ENCODE data around the gene PPFIA4.

Gene PPFIA4

GRCh38 chr1:203072911-203073310 lies 46.6 kb downstream of the PPFIA4 start:
- no peak overlapping the region for H3K4me3 ChIP-seq (ENCODE audit: low read length)
- TF ChIP-seq ZNF274 (IDR thresholded peaks at IDR 0.05; ENCODE audit: low read depth, low read length): no peak

DNA sequence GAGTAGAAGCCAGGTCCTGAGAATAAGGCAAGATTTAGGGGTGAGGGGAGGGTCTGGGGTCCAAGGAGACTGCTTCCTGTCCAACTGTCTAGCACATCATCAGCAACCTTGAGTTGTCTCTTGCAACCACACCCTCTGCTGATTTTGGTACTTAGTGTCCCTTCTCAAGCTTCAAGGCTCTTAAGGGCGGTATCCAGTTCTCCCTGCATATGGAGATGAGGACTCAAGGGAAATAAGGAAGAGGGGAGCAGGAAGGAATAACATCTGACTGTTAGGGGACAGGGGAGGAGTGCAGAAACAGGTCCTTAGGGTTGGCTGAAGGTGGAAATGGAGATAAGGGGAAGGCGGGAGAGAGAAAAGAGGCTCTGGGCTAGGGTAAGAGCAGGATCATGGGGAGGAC lies 47.2 kb downstream of the PPFIA4 start:
- H3K4me3 ChIP-seq (ENCODE audit: low read length): no peak overlapping the region
- TF ChIP-seq ZNF274 (IDR thresholded peaks at IDR 0.05; ENCODE audit: low read depth, low read length): no peak

GRCh38 chr1:203074610-203075009 lies 48.3 kb downstream of the PPFIA4 start:
- H3K4me3 ChIP-seq (ENCODE audit: low read length): no peak overlapping the region
- no peak for TF ChIP-seq ZNF274 (IDR thresholded peaks at IDR 0.05; ENCODE audit: low read depth, low read length)

- TF ChIP-seq ZNF274 (IDR thresholded peaks at IDR 0.05; ENCODE audit: low read depth, low read length): no peak
- H3K4me3 ChIP-seq (ENCODE audit: low read length): peak overlapping the region; percentile 11; the same call in 1 of the 2 replicates
These were observed 49.1 kb downstream of the PPFIA4 start for GRCh38 chr1:203075236-203076030.

DNA sequence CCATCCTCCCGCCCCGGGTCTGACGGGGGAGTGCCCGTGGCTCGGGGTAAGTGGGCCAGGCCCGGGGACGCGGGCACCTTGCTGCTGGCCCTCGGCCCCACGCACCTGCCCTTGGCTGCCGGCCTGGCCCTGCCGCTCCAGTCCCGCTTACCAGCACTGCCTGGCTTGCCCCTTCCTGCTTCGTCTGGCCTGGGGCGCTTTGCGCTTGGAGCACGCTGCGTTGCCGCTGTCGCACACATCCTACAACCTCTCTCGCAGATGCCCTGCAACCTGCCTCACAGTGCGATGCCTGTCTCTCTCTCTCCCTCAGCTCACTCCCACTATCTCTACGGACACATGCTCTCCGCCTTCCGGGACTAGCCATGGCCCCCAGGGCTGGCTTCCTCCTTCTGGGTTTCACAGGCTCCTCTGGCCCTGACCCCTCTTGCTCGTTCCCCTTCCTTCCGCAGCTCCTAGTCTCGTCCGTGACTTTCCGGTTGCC lies 49.8 kb downstream of the PPFIA4 start:
- no peak for TF ChIP-seq ZNF274 (IDR thresholded peaks at IDR 0.05; ENCODE audit: low read depth, low read length)
- H3K4me3 ChIP-seq (ENCODE audit: low read length): no peak overlapping the region; the same call in 1 of the 2 replicates

GRCh38 chr1:203077367-203077766 lies 51.1 kb downstream of the PPFIA4 start:
- no peak for TF ChIP-seq ZNF274 (IDR thresholded peaks at IDR 0.05; ENCODE audit: low read depth, low read length)
- H3K4me3 ChIP-seq (ENCODE audit: low read length): no peak overlapping the region

DNA sequence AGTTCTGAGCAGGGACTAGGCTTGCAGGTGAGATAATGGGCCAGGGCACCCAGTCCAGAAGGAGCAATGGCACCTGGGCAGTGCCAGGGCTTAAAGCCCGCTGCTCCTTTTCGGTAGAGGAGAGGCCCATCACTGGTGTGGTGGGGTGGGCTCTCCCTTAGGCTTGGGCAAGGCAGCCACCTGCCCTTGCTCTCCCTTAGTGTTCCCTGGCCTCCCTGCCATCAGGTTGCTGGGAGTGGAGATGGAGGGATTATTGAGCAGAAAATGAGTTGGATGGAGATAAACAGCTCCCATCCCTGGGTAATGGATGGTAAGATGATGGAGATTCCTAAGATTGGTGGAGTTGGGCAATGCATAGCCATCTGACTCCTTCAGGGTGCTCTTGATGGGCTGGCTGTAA lies 51.7 kb downstream of the PPFIA4 start:
- no peak overlapping the region for H3K4me3 ChIP-seq (ENCODE audit: low read length)
- no peak for TF ChIP-seq ZNF274 (IDR thresholded peaks at IDR 0.05; ENCODE audit: low read depth, low read length)

DNA sequence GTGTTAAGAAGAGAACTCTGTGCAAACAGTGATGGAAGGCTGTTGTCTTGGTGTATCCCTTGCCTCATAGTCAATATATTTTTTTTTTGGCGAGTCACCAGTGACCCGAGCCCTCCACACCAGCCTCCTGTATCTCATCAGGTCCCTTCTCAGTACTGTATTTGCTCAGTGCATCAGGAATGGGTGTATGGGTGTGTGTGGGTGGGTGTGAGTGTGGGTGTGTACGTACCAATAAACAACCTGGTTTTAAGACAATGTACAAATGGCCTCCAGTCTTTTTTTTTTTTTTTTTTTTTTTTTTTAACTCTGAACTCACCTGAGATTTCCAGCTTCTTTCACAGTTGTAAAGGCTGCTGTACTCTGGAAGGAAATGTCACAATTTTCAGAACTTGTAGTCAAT lies 52.2 kb downstream of the PPFIA4 start:
- TF ChIP-seq ZNF274 (IDR thresholded peaks at IDR 0.05; ENCODE audit: low read depth, low read length): no peak
- H3K4me3 ChIP-seq (ENCODE audit: low read length): no peak overlapping the region

- TF ChIP-seq ZNF274 (IDR thresholded peaks at IDR 0.05; ENCODE audit: low read depth, low read length): no peak
These were observed 54.2 kb downstream of the PPFIA4 start for GRCh38 chr1:203080456-203080855.

GRCh38 chr1:203081465-203082230 lies 55.4 kb downstream of the PPFIA4 start:
- H3K4me3 ChIP-seq (ENCODE audit: low read length): no peak overlapping the region
- no peak for TF ChIP-seq ZNF274 (IDR thresholded peaks at IDR 0.05; ENCODE audit: low read depth, low read length)

More at GRCh38 chr1:203080456-203080855, 54.2 kb downstream of the PPFIA4 start:
- no peak overlapping the region for H3K4me3 ChIP-seq (ENCODE audit: low read length)

DNA sequence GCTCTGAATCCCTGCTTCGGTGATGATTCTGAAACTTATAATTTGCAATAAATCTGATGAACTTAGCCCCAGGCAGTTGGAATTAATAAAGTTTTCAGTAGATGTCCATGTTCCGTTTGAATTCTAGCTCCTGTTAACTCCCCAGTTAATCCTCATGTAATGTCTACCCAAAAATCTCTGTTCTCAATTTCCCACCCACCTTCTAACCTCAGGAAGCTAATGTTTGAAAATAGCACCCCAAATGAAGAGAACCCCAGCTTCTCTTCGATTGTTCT lies 55.9 kb downstream of the PPFIA4 start:
- no peak overlapping the region for H3K4me3 ChIP-seq (ENCODE audit: low read length)
- TF ChIP-seq ZNF274 (IDR thresholded peaks at IDR 0.05; ENCODE audit: low read depth, low read length): no peak

GRCh38 chr1:203082571-203083462 lies 56.5 kb downstream of the PPFIA4 start:
- H3K4me3 ChIP-seq (ENCODE audit: low read length): no peak overlapping the region
- TF ChIP-seq ZNF274 (IDR thresholded peaks at IDR 0.05; ENCODE audit: low read depth, low read length): no peak

- no peak for TF ChIP-seq ZNF274 (IDR thresholded peaks at IDR 0.05; ENCODE audit: low read depth, low read length)
- H3K4me3 ChIP-seq (ENCODE audit: low read length): no peak overlapping the region
These were observed 57.2 kb downstream of the PPFIA4 start for GRCh38 chr1:203083463-203083921.
